Measurements from ENCODE around the gene TMED4. TPM values are rescaled to one million over a fixed set of nuclear protein-coding genes. Genes with fewer than 3 reads are reported as not detected.

Gene TMED4
- total RNA-seq, 1 experiment from 2014 or later: 62.4 TPM

DNA sequence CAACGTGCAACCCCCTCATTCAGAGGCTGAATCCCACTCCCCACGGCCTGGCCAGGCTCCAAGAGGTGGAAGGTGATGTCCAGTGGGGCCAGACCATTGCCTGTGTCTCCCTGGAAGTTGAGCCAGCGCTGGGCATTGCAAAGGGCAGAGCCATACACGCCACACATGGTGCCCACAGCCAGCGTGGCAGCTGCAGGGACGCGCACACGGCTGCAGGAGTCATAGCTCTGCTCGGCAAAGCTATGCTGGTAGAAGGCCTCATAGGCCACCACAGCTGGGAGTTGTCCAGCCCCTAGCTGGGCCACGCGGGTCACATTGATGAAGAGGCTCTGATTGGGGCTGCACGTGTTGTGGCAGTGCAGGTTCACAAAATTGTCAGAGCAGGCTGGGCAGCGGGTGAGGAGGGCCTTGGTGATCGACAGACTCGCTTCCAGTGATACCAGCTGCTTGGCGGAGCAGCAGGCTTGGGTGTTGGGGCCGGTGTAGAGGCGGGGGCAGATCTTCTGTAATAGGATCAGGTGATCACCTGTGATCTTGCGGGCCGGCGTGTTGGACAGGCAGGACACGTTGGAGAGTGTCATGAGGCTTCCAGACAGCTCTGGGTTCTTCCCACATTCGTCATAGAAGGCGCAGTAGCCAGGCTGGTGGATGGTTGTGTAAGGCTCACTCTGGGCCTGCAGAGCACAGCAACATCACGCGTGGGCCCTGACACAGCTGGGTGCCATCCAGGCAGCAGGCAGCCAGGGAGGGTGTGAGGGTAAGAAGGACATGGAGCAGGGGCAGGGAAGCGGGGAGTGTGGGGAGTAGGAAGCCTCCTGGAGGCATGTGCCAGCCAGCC is 42.1 kb downstream of the TMED4 start:
- Mint-ChIP-seq H3K4me1 (peaks cover 0 to 3% of the 10 kb centered on the region in 2 experiments; a peak in 2 of 4 replicates), H3K4me3 (no peak overlapping the region), H3K27ac (no peak overlapping the region; a peak in 1 of 7 replicates), H3K27me3 (ENCODE audit: low read depth) (peaks cover 2% of the 10 kb centered on the region; the same call in 1 of the 2 replicates), H3K9me3 (no peaks in the 10 kb centered on the region), H3K36me3 (ENCODE audit: insufficient read depth in 1 of 3, low read depth in 3 of 3) (no peaks in the 10 kb centered on the region; a peak in 1 of 7 replicates)
- Histone ChIP-seq H3T11ph (ENCODE audit: low read length) (no peak overlapping the region), H4K5ac (ENCODE audit: insufficient read length, low read depth, low read length) (no peak overlapping the region), H4K91ac (ENCODE audit: insufficient read length, low read depth, low read length) (no peak overlapping the region), H3K79me1 (ENCODE audit: insufficient read depth, low read depth, low read length, poor library complexity, severe bottlenecking) (no peaks in the 10 kb centered on the region), H3K79me2 (ENCODE audit: insufficient read depth, low read length) (no peaks in the 10 kb centered on the region), H2AFZ (ENCODE audit: low read length) (no peak overlapping the region), H3K14ac (ENCODE audit: insufficient read depth, low read length) (no peak overlapping the region; the same call in 1 of the 2 replicates), H2BK120ac (ENCODE audit: low read depth, low read length, poor library complexity, severe bottlenecking) (no peak overlapping the region), H2BK12ac (ENCODE audit: insufficient read length, low read depth, low read length) (no peak overlapping the region), H3K4me2 (ENCODE audit: insufficient read depth, insufficient read length, low read length) (no peak overlapping the region), H3K4ac (ENCODE audit: low read depth, low read length) (no peak overlapping the region), H3K23ac (ENCODE audit: insufficient read length, low read depth, low read length) (no peak overlapping the region), H3K27me3 (ENCODE audit: insufficient read depth, low read length) (no peaks in the 10 kb centered on the region), H3K56ac (ENCODE audit: insufficient read length, low read depth, low read length) (no peak overlapping the region), H2BK20ac (ENCODE audit: low read depth, low read length, poor library complexity, severe bottlenecking) (no peak overlapping the region), H3K23me2 (ENCODE audit: insufficient read length, low read depth, low read length, poor library complexity, severe bottlenecking) (no peaks in the 10 kb centered on the region), H3K4me1 (ENCODE audit: insufficient read depth, low read length) (no peaks in the 10 kb centered on the region), H2BK5ac (ENCODE audit: insufficient read length, low read length) (no peak overlapping the region), H3K18ac (ENCODE audit: insufficient read length, low read depth, low read length) (no peak overlapping the region), H3K9me3 (ENCODE audit: control insufficient read depth, low read depth, low read length) (no peaks in the 10 kb centered on the region), H4K20me1 (ENCODE audit: control insufficient read depth, insufficient read depth, insufficient read length) (no peaks in the 10 kb centered on the region), H2BK15ac (ENCODE audit: low read depth, low read length) (no peak overlapping the region), H3K9ac (ENCODE audit: extremely low read depth, insufficient read length, low read length) (no peak overlapping the region), H3K27ac (ENCODE audit: insufficient read length, low read depth, low read length) (no peak overlapping the region), H2AK5ac (ENCODE audit: insufficient read length, low read length) (no peak overlapping the region), H4K8ac (replicated peaks; ENCODE audit: insufficient read length, low read depth, low read length) (no peak overlapping the region)
- TF ChIP-seq CTCF (conservative IDR thresholded peaks at IDR 0.05): no peak
- no peak for DNase-seq
- no CpG with 5 or more reads among the region's 27 CpGs for WGBS (ENCODE audit: extremely low coverage, insufficient read length, low lambda C conversion rate)
